Activated CD4-positive, alpha-beta memory T cell treated with anti-CD3 and anti-CD28 coated beads, Interleukin-2, amount 10 ng/mL, durations not matched to agents 7 days and 5 days (primary cell): ENCODE results near the gene FGFRL1. TPM values are rescaled to one million over a fixed set of nuclear protein-coding genes. Genes with fewer than 3 reads are reported as not detected.
"Not testable (repeated sequence)": the region's sequence is repeated elsewhere in the genome, so short reads cannot be mapped to it uniquely, and the experiment has no call there.

Source experiments
- CTCF ChIA-PET: fragments of 350-600 bp; sonication (Branson Sonifier 250); formaldehyde crosslinking; loops from one replicate; lab custom pipeline; 2021; ENCODE audit warnings: antibody characterized with exemption, inconsistent platforms; lab: Charles Lee
- POLR2A ChIA-PET: fragments of 350-600 bp; sonication (Branson Sonifier 250); formaldehyde crosslinking; loops from one replicate; lab custom pipeline; 2021; ENCODE audit warnings: antibody characterized with exemption; lab: Charles Lee
- DNase-seq: peaks from one replicate; pipeline ENCODE4 v3.0.0-alpha.2; 2020
- H3K27ac Mint-ChIP-seq: one replicate; pipeline ENCODE4 v1.8.0; 2021; ENCODE audit warnings: mild to moderate bottlenecking, mixed read lengths
- H3K27me3 Mint-ChIP-seq: one replicate; pipeline ENCODE4 v1.8.0; 2021; ENCODE audit warnings: mixed read lengths
- H3K36me3 Mint-ChIP-seq: one replicate; pipeline ENCODE4 v1.8.0; 2021; ENCODE audit warnings: low read depth, mixed read lengths
- H3K4me1 Mint-ChIP-seq: one replicate; pipeline ENCODE4 v1.8.0; 2021; ENCODE audit warnings: mixed read lengths
- H3K4me3 Mint-ChIP-seq: one replicate; pipeline ENCODE4 v1.8.0; 2021; ENCODE audit warnings: mild to moderate bottlenecking, mixed read lengths
- H3K9me3 Mint-ChIP-seq: one replicate; pipeline ENCODE4 v1.8.0; 2021; ENCODE audit warnings: mixed read lengths
- total RNA-seq, 2 experiments: library from RNA; stranded (reverse); gene quantifications; one replicate each; pipeline ENCODE4 v1.2.3, GENCODE V29; 2021

FGFRL1 gene
- total RNA-seq, 2 experiments from 2014 or later = 7.1 to 8.9 TPM

DNA sequence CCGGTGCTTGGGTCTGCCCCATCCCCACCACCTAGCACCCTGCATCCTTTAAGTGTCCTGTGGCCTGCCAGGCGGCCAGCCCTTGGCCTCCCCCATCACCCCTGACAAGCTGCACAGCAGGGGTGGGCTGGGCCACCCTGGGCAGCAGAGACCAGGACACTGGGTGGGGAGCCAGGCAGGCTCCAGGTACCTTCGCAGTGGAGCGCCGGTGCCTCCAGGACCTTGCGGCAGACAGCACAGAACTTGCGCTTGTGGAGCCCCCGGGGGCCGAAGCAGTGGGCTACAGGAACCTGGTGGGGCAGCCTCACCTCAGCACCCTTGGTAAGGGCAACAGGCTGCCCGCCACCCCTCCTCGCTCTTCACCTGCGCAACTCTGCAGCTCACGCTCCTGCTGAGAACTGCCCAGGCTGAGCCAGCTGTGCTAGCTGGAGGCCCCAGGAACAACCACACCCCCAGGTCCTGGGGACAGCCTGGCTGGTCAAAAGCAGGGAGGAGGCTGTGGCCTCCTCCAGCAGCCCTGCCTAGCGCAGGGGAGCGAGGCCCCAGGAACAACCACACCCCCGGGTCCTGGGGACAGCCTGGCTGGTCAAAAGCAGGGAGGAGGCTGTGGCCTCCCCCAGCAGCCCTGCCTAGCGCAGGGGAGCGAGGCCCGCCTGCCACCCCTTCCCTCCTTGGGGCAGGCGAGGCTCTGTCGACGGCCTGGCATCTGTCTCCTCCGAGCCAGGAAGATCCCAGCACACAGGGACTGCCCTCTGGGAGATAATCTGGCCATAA, 42.6 kb upstream of the FGFRL1 start:
- peaks cover 6% of the 10 kb centered on the region for H3K4me1 Mint-ChIP-seq
- POLR2A ChIA-PET = no interaction called here
- H3K27me3 Mint-ChIP-seq = no peaks in the 10 kb centered on the region
- CTCF ChIA-PET = no interaction called here
- no peak for DNase-seq
- H3K4me3 Mint-ChIP-seq = no peak overlapping the region
- H3K36me3 Mint-ChIP-seq = no peaks in the 10 kb centered on the region
- no peak overlapping the region for H3K27ac Mint-ChIP-seq
- H3K9me3 Mint-ChIP-seq = no peaks in the 10 kb centered on the region

DNA sequence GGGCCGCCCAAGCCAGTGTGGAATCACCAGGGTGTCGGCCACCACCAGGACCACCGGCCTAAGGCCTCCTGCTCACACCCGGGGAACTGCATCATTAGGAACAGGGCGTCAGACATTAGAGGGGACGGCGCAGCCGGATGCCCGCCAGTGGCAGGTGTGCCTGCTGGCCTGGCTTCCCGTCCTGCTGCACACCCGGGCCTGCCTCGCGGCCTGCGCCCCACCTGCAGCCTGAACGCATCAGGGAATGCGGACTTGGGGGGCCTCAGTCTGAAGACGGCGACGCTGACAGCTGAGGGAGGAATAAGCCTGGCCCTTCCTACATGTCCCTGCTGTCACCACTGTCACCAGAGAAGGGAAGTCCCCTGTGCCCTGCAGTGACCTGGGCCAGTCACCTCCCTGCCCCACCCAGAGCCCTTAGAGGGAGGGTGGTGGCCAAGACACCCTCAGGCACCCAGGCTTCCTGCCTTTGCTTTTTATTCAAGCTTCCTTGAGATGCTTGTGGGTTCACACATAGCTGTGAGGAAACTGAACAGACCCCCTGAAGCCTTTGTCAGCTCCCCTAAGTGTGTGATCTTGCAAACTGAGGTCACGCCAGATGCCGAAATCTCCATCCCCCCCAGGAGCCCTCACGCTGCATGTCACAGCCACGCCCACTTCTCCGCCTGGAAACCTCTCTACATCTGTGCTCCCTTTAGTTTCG, 41.2 kb upstream of the FGFRL1 start:
- Mint-ChIP-seq H3K4me3 (no peak overlapping the region), H3K9me3 (no peaks in the 10 kb centered on the region), H3K36me3 (no peaks in the 10 kb centered on the region), H3K4me1 (peaks cover 6% of the 10 kb centered on the region), H3K27me3 (no peaks in the 10 kb centered on the region), H3K27ac (no peak overlapping the region)
- no peak for DNase-seq
- CTCF ChIA-PET = no interaction called here
- POLR2A ChIA-PET = no interaction called here

DNA sequence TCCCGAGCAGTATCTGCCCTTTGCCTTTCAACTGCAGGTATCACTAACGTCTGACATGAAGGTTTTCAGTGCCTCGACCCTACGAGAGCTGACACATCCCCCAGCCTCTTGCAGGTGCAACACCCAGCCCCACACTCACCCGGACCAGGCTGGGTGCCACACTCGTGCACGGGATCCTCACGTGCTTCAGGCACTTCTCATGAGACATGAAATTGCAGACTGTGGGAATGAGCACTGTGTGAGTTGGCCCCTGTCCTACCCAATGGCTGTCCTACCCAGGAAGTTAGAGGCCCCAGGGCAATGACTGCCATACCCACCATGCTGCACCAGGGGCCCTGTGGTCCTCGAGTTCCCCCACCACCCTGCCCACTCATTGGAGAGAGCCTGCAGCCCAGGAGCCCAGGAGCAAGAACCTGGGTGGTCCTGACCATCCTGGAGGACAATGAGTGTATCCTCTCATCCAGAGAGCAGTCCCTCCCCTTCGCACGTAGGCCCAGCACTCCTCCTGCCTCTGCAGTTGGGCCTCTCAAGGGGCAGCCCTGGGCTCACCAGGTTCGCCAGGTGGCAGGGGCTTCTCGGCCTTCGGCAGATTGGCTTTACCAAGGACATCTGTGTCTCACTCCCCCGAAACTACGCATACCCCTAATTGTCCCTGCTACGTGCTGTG, 40.4 kb upstream of the FGFRL1 start:
- H3K9me3 Mint-ChIP-seq = no peaks in the 10 kb centered on the region
- H3K4me3 Mint-ChIP-seq = peak overlapping the region; percentile 35
- H3K4me1 Mint-ChIP-seq = peaks cover 6% of the 10 kb centered on the region
- no peaks in the 10 kb centered on the region for H3K27me3 Mint-ChIP-seq
- POLR2A ChIA-PET = no interaction called here
- H3K27ac Mint-ChIP-seq = no peak overlapping the region
- CTCF ChIA-PET = no interaction called here
- DNase-seq = no peak
- no peaks in the 10 kb centered on the region for H3K36me3 Mint-ChIP-seq

DNA sequence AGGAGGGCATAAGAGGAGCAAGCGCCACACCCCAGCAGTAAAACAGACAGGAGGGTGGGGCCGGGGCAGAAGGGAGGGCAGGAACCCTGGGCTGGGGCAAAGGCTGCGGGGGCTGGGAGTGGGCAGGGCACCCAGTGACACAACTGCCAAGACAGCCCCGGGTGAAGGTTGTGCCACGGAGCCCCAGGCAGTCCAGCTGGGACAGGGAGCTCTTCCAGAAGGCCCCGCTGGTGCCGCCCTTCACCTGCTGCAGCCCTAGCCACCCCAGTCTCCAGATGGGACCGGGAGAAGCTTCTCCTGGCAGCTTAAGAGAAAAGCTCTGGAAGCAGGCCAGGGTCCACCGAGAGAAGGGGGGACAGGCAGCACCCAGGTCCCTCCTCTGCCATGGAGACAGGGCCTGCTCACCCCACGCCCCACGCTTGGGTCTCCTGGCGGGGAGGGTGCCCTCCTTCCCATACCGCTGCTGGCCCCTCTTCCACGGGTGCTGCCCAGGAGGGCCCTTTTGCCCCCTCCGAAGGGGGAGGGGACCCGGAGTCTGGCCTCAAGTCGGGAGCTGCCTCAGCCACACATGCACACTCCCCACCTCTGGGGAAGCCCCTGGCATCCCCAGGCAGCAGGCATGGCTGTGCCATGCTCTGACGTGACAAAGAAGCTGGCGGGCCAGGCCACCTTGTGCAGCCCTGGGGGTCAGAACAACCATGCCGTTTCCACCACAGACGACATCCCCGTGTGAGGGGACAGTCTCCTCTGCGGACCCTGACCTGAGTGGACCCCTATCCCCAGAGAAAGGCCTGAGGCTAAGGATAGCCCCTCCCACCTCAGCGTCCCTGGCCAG, 39.5 kb upstream of the FGFRL1 start:
- Mint-ChIP-seq H3K27ac (no peak overlapping the region), H3K27me3 (no peaks in the 10 kb centered on the region), H3K36me3 (no peaks in the 10 kb centered on the region), H3K4me1 (peaks cover 6% of the 10 kb centered on the region), H3K9me3 (no peaks in the 10 kb centered on the region), H3K4me3 (peak overlapping the region; percentile 56)
- DNase-seq = no peak
- CTCF ChIA-PET = no interaction called here
- POLR2A ChIA-PET = interaction anchor here (1.3 to 2.0 kb wide), 3 partner anchors 30 to 40 kb away, joined by 3 to 6 read pairs (median 4); partner anchors contain the start of genes GAK and TMEM175

DNA sequence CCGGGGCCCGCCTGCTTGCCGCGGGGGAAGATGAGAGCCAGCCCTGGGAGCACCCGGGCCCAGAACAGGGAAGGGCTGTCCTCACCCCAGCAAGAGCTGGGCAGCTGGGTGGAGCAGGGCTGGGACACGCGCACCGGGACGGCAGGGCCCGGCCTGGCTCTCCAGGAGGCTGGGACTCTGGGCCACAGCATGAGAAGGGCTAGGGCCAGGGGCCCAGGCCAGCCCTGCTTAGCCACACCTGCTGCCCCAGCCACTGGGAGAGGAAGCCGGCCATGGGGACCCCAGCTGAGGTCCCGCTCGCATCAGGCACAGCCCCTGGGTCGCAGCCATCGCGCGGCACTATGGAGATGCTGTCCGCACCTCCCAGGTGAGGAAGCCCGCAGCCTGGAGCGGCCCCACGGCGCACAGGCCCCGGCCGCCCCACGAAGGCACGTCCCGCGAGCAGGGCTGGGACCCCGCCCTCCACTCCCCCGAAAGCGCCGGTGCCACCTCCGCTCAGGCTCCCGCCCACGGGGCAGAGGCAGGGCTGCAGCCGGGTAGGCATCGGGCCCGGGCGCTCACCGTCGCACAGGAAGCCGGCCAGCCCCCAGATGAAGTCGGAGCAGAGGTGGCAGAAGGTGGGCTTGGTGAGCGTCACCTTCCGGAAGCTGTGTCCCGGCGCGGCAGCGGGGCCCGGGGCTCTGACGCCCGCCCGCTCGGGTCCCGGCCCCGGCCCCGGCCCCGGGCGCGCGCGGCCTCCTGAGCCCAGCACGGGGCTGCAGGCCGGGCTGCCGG, 38.6 kb upstream of the FGFRL1 start:
- H3K36me3 Mint-ChIP-seq = no peaks in the 10 kb centered on the region
- DNase-seq = peak; percentile 58
- H3K27me3 Mint-ChIP-seq = no peaks in the 10 kb centered on the region
- peak overlapping the region; percentile 56 for H3K4me3 Mint-ChIP-seq
- H3K9me3 Mint-ChIP-seq = no peaks in the 10 kb centered on the region
- no peak overlapping the region for H3K27ac Mint-ChIP-seq
- CTCF ChIA-PET = no interaction called here
- POLR2A ChIA-PET = interaction anchor here (0.8 to 2.0 kb wide), 5 partner anchors 10 to 43 kb away, joined by 3 to 6 read pairs (median 4); partner anchors contain the start of genes GAK and TMEM175
- H3K4me1 Mint-ChIP-seq = peaks cover 6% of the 10 kb centered on the region

DNA sequence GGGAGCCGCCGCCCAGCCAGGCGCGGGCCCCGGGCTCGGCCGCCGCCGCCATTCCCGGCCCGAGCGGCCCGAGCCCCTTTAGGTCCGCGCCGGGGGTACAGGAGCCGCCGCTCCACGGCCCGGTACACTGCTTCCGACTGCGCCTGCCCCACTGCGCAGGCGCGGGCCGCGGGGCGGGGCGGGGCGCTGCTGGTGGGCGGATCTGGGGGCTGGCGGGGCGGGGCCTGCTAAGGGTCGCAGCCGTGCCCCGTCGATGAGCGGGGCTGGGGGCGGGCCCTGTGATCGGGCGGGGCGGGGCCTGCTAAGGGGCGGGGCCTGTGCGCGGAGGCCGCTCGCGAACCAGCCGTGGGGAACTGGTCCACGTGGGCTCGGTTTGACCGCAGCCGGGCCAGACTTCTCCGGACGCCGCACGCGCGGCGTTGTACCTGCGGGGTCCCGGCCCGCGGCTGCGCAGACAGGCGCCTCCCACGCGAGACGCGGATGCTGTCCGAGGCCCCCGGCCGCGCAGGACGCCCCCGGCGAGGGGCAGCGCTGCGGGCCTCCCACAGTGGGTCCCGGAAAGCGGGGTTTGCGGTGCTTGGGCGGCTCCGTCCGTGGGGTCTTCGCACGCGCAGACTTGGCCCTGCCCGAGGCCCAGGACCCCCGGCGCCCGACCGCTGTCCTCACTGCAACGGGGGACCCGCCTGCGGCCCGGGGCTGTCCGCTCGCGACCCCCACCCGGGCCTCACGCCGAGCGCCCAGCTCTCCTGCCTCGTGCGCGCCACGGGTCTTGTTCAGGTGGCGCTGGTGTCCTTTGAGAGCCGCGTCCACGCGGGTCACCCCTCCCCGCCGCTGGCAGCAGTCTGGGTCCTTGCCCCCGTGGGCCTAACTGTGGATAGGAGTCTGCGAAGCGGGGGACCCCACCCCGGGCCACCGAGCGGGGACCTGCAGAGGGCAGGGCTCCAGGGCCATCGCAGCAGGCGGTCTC, 37.7 kb upstream of the FGFRL1 start, which contains the start of gene DGKQ:
Gene DGKQ, minus strand, starts transcription at position 139 of the 967 bp plus-strand sequence. Its CDS starts 87 bp downstream, at position 52.
- no peaks in the 10 kb centered on the region for H3K36me3 Mint-ChIP-seq
- no peaks in the 10 kb centered on the region for H3K27me3 Mint-ChIP-seq
- POLR2A ChIA-PET = interaction anchor here (0.8 to 2.0 kb wide), 4 partner anchors 11 to 44 kb away, joined by 3 to 6 read pairs (median 4); partner anchors contain the start of genes GAK and TMEM175
- CTCF ChIA-PET = no interaction called here
- peaks cover 6% of the 10 kb centered on the region for H3K4me1 Mint-ChIP-seq
- H3K9me3 Mint-ChIP-seq = no peaks in the 10 kb centered on the region
- DNase-seq = peak; percentile 90
- peak within 1 kb of the TSS; percentile 56 for H3K4me3 Mint-ChIP-seq
- no peak within 1 kb of the TSS for H3K27ac Mint-ChIP-seq

DNA sequence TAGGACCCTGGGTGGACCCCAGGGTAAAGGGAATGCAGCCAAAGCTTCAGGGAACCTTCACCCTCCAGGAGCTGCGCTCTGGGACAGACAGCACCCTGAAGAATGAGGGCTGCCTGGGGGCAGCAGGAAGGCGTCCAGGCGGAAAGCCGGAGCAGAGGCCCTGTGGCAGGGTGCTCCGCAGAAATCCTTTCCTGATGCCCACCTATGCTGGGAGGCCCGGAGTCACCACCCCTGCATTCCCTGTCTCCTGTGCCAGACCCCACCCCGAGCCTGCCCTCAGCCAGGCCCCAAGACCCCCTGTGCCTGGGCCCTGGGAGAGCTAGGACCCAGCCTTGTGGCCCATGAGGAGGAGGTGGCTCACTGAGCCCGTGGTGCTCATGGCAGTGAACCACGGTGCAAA, 36.8 kb upstream of the FGFRL1 start:
- H3K27ac Mint-ChIP-seq = no peak overlapping the region
- POLR2A ChIA-PET = no interaction called here
- CTCF ChIA-PET = no interaction called here
- no peaks in the 10 kb centered on the region for H3K27me3 Mint-ChIP-seq
- no peaks in the 10 kb centered on the region for H3K36me3 Mint-ChIP-seq
- H3K4me3 Mint-ChIP-seq = no peak overlapping the region
- no peaks in the 10 kb centered on the region for H3K9me3 Mint-ChIP-seq
- peaks cover 6% of the 10 kb centered on the region for H3K4me1 Mint-ChIP-seq
- DNase-seq = no peak

DNA sequence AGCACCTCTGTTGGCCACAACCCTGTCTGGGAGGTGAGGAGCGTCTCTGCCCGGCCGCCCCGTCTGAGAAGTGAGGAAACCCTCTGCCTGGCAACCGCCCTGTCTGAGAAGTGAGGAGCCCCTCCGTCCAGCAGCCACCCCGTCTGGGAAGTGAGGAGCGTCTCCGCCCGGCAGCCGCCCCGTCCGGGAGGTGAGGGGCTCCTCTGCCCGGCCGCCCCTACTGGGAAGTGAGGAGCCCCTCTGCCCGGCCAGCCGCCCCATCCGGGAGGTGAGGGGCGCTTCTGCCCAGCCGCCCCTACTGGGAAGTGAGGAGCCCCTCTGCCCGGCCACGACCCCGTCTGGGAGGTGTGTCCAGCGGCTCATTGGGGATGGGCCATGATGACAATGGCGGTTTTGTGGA, 35.4 kb upstream of the FGFRL1 start:
- H3K27me3 Mint-ChIP-seq, CTCF ChIA-PET: not testable (repeated sequence)

DNA sequence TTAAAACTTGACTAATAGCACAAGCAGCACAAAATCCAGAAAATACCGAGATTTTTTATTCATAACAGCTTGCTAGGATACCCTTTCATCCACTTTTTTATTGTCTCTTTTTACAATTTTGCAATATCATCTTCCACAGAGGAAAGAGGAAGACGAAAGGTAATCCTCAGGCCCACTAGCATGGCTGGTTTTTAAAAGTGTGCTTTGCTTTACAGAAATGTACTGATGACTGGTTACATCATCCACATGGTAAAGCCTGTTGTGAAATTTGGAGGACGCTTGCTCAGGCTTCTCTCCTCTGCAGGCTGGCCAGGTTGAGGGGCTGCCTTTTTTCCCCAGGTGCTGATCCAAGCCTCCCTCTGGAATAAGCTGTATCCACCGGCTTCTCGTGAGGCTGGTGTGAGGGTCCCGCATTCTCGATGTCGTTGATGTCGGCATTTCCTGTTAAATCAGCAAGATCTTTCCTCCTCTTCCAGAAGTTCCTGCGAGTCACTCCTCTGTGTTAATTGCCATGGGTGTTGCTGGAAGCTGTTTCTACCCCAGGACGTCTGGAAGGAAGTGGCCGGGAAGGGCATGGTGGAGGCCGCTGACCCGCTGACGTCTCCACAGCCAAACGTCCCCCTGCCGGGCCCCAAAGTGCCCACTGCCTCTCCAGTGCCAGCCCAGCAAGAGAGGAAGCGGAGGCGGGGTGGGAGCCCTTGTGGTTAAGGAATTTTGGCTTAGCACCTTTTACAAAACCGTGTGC, 32.3 kb upstream of the FGFRL1 start:
- no peaks in the 10 kb centered on the region for H3K27me3 Mint-ChIP-seq
- H3K9me3 Mint-ChIP-seq = no peaks in the 10 kb centered on the region
- H3K27ac Mint-ChIP-seq = no peak overlapping the region
- no peaks in the 10 kb centered on the region for H3K36me3 Mint-ChIP-seq
- no peaks in the 10 kb centered on the region for H3K4me1 Mint-ChIP-seq
- CTCF ChIA-PET = no interaction called here
- POLR2A ChIA-PET = no interaction called here
- DNase-seq = no peak
- H3K4me3 Mint-ChIP-seq = no peak overlapping the region

More for the DNA sequence above, 35.4 kb upstream of the FGFRL1 start:
- H3K27ac Mint-ChIP-seq, H3K4me1 Mint-ChIP-seq, H3K36me3 Mint-ChIP-seq, H3K9me3 Mint-ChIP-seq, H3K4me3 Mint-ChIP-seq, DNase-seq, POLR2A ChIA-PET: not testable (repeated sequence)

DNA sequence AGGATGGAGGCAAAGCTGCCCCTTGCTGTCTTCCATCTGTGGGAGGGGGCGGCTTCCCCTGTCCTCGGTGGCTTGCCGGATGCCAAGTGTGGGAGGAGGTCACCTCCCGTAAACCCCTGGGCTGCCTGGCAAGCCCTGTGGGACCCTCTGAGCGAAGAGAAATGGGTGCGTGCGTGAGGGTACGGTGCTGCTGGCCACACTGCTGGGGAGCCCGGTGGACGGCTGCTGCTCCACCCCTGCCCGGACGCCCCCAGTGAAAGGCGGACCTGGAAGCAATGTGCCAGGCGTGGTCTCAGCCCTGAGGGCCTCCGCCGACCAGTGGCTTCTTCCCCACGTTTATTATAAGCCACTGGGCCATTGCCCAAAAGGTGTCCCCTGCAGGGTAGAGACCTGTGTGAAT, 29.1 kb upstream of the FGFRL1 start:
- H3K27ac Mint-ChIP-seq = no peak overlapping the region

More for the DNA sequence above, 29.1 kb upstream of the FGFRL1 start:
- POLR2A ChIA-PET = no interaction called here
- Mint-ChIP-seq H3K36me3 (no peaks in the 10 kb centered on the region), H3K4me3 (no peak overlapping the region), H3K27me3 (no peaks in the 10 kb centered on the region), H3K9me3 (no peaks in the 10 kb centered on the region), H3K4me1 (peaks cover 20% of the 10 kb centered on the region)
- DNase-seq = no peak
- CTCF ChIA-PET = no interaction called here
